Measurements from ENCODE around the gene CGB8.

GRCh38 chr19:49019242-49019932 lies 29.5 kb downstream of the CGB8 start:
- TF ChIP-seq EZH2 (IDR thresholded peaks at IDR 0.05; ENCODE audit: low read length, missing control alignments), result no peak
- peak in 1 of 2 donors; percentile 11 for TF ChIP-seq CTCF (conservative IDR thresholded peaks at IDR 0.05 in 1 of 2, IDR thresholded peaks at IDR 0.05 in 1 of 2; ENCODE audit: low read depth in 1 of 2, low read length in 2 of 2)

Data from fibroblast of lung (primary cell).